WERI-Rb-1 (cell line): ENCODE results near the gene GLIS1.
A peak's percentile ranks its signal among the peaks of the same experiment; 100 is the strongest.

ENCODE experiments used
- DNase-seq: peaks from one replicate; pipeline ENCODE4 v3.0.0-alpha.2; 2020
- H3K27ac ChIP-seq: fragments of 250-450 bp; sonication (Bioruptor Pico); 2 replicates; pipeline ENCODE4 v1.5.1; 2020; ENCODE audit warnings: mild to moderate bottlenecking, moderate library complexity
- H3K27me3 ChIP-seq: fragments of 250-450 bp; sonication (Bioruptor Pico); 2 replicates; pipeline ENCODE4 v1.5.1; 2021; ENCODE audit warnings: mild to moderate bottlenecking, low read depth, moderate library complexity; ENCODE audit not compliant: insufficient read depth, severe bottlenecking
- H3K36me3 ChIP-seq: fragments of 250-450 bp; sonication (Bioruptor Pico); 2 replicates; pipeline ENCODE4 v1.5.1; 2020; ENCODE audit warnings: mild to moderate bottlenecking, moderate library complexity
- H3K4me3 ChIP-seq: 2 replicates; pipeline ENCODE4 v1.5.1; 2011; ENCODE audit warnings: low read depth, mild to moderate bottlenecking, control low read depth, low read length
- H3K9me3 ChIP-seq: fragments of 250-450 bp; sonication (Bioruptor Pico); 2 replicates; pipeline ENCODE4 v1.5.1; 2021; ENCODE audit warnings: mild to moderate bottlenecking, moderate library complexity; ENCODE audit not compliant: severe bottlenecking
- CTCF ChIP-seq: IDR thresholded peaks from 2 replicates; pipeline ENCODE4 v1.5.1; 2011; ENCODE audit warnings: low read depth, mild to moderate bottlenecking, control low read depth, inconsistent platforms, low read length

GLIS1 gene

DNA sequence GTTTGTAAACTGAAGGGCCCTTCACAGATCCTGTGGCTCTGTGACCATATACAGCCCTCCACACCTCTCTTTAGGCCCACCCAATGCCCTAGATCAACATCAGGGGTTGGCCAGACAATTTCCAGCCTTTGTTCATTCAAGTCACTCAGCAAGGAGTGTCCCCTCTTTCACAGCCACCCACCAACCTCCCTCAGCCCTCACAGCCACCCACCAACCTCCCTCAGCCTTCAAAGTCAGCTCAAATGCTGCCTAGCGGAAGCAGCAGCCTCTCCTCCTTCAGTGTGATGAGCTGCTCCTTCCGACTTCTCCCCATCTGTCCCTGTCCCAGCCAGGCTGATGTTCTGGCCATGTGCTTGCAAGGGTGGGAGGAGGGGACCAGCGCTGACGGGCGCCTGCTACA lies 208.4 kb downstream of the GLIS1 start:
- no peaks in the 10 kb centered on the region for H3K36me3 ChIP-seq
- no peak overlapping the region for H3K4me3 ChIP-seq
- no peak for DNase-seq
- H3K9me3 ChIP-seq: no peaks in the 10 kb centered on the region
- no peaks in the 10 kb centered on the region for H3K27me3 ChIP-seq
- no peak overlapping the region for H3K27ac ChIP-seq
- TF ChIP-seq CTCF: no peak

DNA sequence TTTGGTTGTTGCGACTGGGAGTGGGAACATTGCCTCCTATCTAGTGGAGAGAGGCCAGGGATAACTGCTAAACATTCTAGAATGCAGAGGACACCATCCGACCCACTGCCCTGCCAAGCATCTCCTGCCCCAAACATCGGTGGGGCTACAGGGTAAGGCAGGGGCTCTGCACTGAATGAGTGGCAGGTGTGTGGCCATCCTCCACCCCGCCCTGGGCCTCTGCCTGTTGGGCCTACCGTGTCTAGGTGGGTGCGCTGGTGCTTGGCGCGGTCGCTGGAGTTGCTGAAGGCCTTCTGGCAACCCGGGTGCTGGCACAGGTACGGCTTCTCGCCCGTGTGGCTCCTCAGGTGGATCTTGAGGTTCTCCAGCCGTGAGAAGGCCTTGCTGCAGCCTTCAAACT lies 209.4 kb downstream of the GLIS1 start:
- H3K4me3 ChIP-seq: no peak overlapping the region
- no peak for TF ChIP-seq CTCF
- no peaks in the 10 kb centered on the region for H3K9me3 ChIP-seq
- no peaks in the 10 kb centered on the region for H3K27me3 ChIP-seq
- no peak overlapping the region for H3K27ac ChIP-seq
- H3K36me3 ChIP-seq: no peaks in the 10 kb centered on the region
- DNase-seq: no peak

- Histone ChIP-seq H3K9me3 (no peaks in the 10 kb centered on the region), H3K27me3 (no peaks in the 10 kb centered on the region), H3K27ac (no peak overlapping the region), H3K4me3 (no peak overlapping the region), H3K36me3 (no peaks in the 10 kb centered on the region)
- TF ChIP-seq CTCF: no peak
- no peak for DNase-seq
These were observed 211.6 kb downstream of the GLIS1 start for GRCh38 chr1:53527368-53527767.

- Histone ChIP-seq H3K4me3 (no peak overlapping the region), H3K36me3 (no peaks in the 10 kb centered on the region), H3K27me3 (no peaks in the 10 kb centered on the region), H3K9me3 (no peaks in the 10 kb centered on the region), H3K27ac (no peak overlapping the region)
- no peak for TF ChIP-seq CTCF
- no peak for DNase-seq
These were observed 212.4 kb downstream of the GLIS1 start for GRCh38 chr1:53526451-53527101.

DNA sequence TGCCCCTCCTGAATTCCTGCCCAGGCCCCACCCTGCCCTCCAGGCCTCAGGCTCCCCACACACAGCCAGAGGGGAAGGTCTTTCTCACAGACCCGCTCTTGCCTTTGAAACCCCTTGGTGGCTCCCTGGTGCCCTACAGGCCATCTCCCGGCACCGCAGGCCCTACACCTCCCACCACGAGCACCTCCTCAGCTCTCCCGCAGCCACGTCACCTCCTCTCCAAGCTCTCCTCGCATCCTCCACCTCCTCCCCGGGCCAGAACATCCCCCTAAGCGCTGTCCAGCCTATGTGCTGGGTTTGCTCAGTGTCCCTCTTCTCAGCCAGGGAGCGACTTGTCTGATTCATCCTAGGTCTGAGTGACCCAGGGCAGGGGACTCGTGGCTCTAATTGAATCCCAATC lies 213.4 kb downstream of the GLIS1 start:
- Histone ChIP-seq H3K27me3 (no peaks in the 10 kb centered on the region), H3K36me3 (no peaks in the 10 kb centered on the region), H3K9me3 (no peaks in the 10 kb centered on the region), H3K4me3 (no peak overlapping the region), H3K27ac (no peak overlapping the region)
- TF ChIP-seq CTCF: peak; percentile 50
- peak; percentile 46 for DNase-seq
